ENCODE results near the gene HPSE2. TPM values are rescaled to one million over a fixed set of nuclear protein-coding genes. Genes with fewer than 3 reads are reported as not detected.

The HPSE2 gene
- total RNA-seq, 2 experiments from 2014 or later: 0.14 to 0.28 TPM

GRCh38 chr10:98602224-98602623 is 633.4 kb downstream of the HPSE2 start:
- DNase-seq: no peak
- H3K4me3 Mint-ChIP-seq: no peak overlapping the region
- peaks cover 2% of the 10 kb centered on the region for H3K9me3 Mint-ChIP-seq
- POLR2A ChIA-PET: no interaction called here
- H3K27me3 Mint-ChIP-seq: peaks cover 14% of the 10 kb centered on the region
- H3K27ac Mint-ChIP-seq: no peak overlapping the region
- H3K4me1 Mint-ChIP-seq: no peaks in the 10 kb centered on the region
- no peaks in the 10 kb centered on the region for H3K36me3 Mint-ChIP-seq
- ATAC-seq (ENCODE audit: low read depth): no peak

- H3K27ac Mint-ChIP-seq: no peak overlapping the region
Measured at GRCh38 chr10:98599032-98599610, 636.5 kb downstream of the HPSE2 start.

GRCh38 chr10:98596404-98596803 is 639.2 kb downstream of the HPSE2 start:
- ATAC-seq (ENCODE audit: low read depth) (no peak), DNase-seq (no peak)
- POLR2A ChIA-PET: no interaction called here
- Mint-ChIP-seq H3K27me3 (peaks cover 2% of the 10 kb centered on the region), H3K36me3 (no peaks in the 10 kb centered on the region), H3K4me3 (no peak overlapping the region), H3K4me1 (no peaks in the 10 kb centered on the region), H3K9me3 (peaks cover 6% of the 10 kb centered on the region), H3K27ac (no peak overlapping the region)

More at GRCh38 chr10:98599032-98599610, 636.5 kb downstream of the HPSE2 start:
- POLR2A ChIA-PET: no interaction called here
- Mint-ChIP-seq H3K4me3 (no peak overlapping the region), H3K4me1 (no peaks in the 10 kb centered on the region), H3K27me3 (peaks cover 11% of the 10 kb centered on the region), H3K36me3 (no peaks in the 10 kb centered on the region), H3K9me3 (peaks cover 6% of the 10 kb centered on the region)
- DNase-seq (no peak), ATAC-seq (ENCODE audit: low read depth) (no peak)

GRCh38 chr10:98589691-98590090 is 646.0 kb downstream of the HPSE2 start:
- peaks cover 3% of the 10 kb centered on the region for H3K27me3 Mint-ChIP-seq
- H3K4me1 Mint-ChIP-seq: no peaks in the 10 kb centered on the region
- POLR2A ChIA-PET: no interaction called here
- no peak overlapping the region for H3K27ac Mint-ChIP-seq
- peaks cover under 1% of the 10 kb centered on the region for H3K9me3 Mint-ChIP-seq
- H3K36me3 Mint-ChIP-seq: no peaks in the 10 kb centered on the region
- no peak overlapping the region for H3K4me3 Mint-ChIP-seq
- no peak for ATAC-seq (ENCODE audit: low read depth)
- DNase-seq: no peak

- Mint-ChIP-seq H3K27ac (no peak overlapping the region), H3K4me3 (no peak overlapping the region), H3K9me3 (no peaks in the 10 kb centered on the region), H3K27me3 (peaks cover 3% of the 10 kb centered on the region), H3K4me1 (no peaks in the 10 kb centered on the region), H3K36me3 (no peaks in the 10 kb centered on the region)
- DNase-seq: no peak
- POLR2A ChIA-PET: no interaction called here
- ATAC-seq (ENCODE audit: low read depth): no peak
Measured at GRCh38 chr10:98589007-98589406, 646.6 kb downstream of the HPSE2 start.

GRCh38 chr10:98587156-98587837 is 648.4 kb downstream of the HPSE2 start:
- H3K27ac Mint-ChIP-seq: no peak overlapping the region
- DNase-seq: no peak
- ATAC-seq (ENCODE audit: low read depth): no peak
- H3K27me3 Mint-ChIP-seq: peaks cover 6% of the 10 kb centered on the region
- no peaks in the 10 kb centered on the region for H3K4me1 Mint-ChIP-seq
- H3K4me3 Mint-ChIP-seq: no peak overlapping the region
- POLR2A ChIA-PET: no interaction called here
- no peaks in the 10 kb centered on the region for H3K36me3 Mint-ChIP-seq
- H3K9me3 Mint-ChIP-seq: no peaks in the 10 kb centered on the region

- DNase-seq: no peak
- POLR2A ChIA-PET: no interaction called here
- Mint-ChIP-seq H3K9me3 (no peaks in the 10 kb centered on the region), H3K4me1 (no peaks in the 10 kb centered on the region), H3K27ac (no peak overlapping the region), H3K36me3 (no peaks in the 10 kb centered on the region), H3K27me3 (peaks cover 6% of the 10 kb centered on the region), H3K4me3 (no peak overlapping the region)
- no peak for ATAC-seq (ENCODE audit: low read depth)
Measured at GRCh38 chr10:98586096-98586495, 649.6 kb downstream of the HPSE2 start.

GRCh38 chr10:98582363-98582762 is 653.3 kb downstream of the HPSE2 start:
- Mint-ChIP-seq H3K4me3 (no peak overlapping the region), H3K9me3 (no peaks in the 10 kb centered on the region), H3K27ac (no peak overlapping the region), H3K36me3 (no peaks in the 10 kb centered on the region), H3K4me1 (no peaks in the 10 kb centered on the region), H3K27me3 (peaks cover 6% of the 10 kb centered on the region)
- no peak for ATAC-seq (ENCODE audit: low read depth)
- POLR2A ChIA-PET: no interaction called here
- DNase-seq: no peak

- no peak for ATAC-seq (ENCODE audit: low read depth)
- Mint-ChIP-seq H3K27me3 (peaks cover 6% of the 10 kb centered on the region), H3K9me3 (no peaks in the 10 kb centered on the region), H3K27ac (no peak overlapping the region), H3K36me3 (no peaks in the 10 kb centered on the region), H3K4me3 (no peak overlapping the region), H3K4me1 (no peaks in the 10 kb centered on the region)
- POLR2A ChIA-PET: no interaction called here
- DNase-seq: no peak
Measured at GRCh38 chr10:98577578-98577977, 658.1 kb downstream of the HPSE2 start.

GRCh38 chr10:98577168-98577567 is 658.5 kb downstream of the HPSE2 start:
- Mint-ChIP-seq H3K4me1 (no peaks in the 10 kb centered on the region), H3K27me3 (peaks cover 6% of the 10 kb centered on the region), H3K9me3 (no peaks in the 10 kb centered on the region), H3K27ac (no peak overlapping the region), H3K36me3 (no peaks in the 10 kb centered on the region), H3K4me3 (no peak overlapping the region)
- POLR2A ChIA-PET: no interaction called here
- no peak for DNase-seq
- ATAC-seq (ENCODE audit: low read depth): no peak

- Mint-ChIP-seq H3K4me3 (no peak overlapping the region), H3K36me3 (no peaks in the 10 kb centered on the region)
- POLR2A ChIA-PET: no interaction called here
Measured at GRCh38 chr10:98576096-98576495, 659.6 kb downstream of the HPSE2 start.

GRCh38 chr10:98572594-98572993 is 663.1 kb downstream of the HPSE2 start:
- POLR2A ChIA-PET: no interaction called here
- H3K36me3 Mint-ChIP-seq: no peaks in the 10 kb centered on the region
- no peak for ATAC-seq (ENCODE audit: low read depth)
- H3K9me3 Mint-ChIP-seq: no peaks in the 10 kb centered on the region
- no peak overlapping the region for H3K27ac Mint-ChIP-seq
- H3K4me1 Mint-ChIP-seq: no peaks in the 10 kb centered on the region
- no peak for DNase-seq
- peaks cover 13% of the 10 kb centered on the region for H3K27me3 Mint-ChIP-seq
- no peak overlapping the region for H3K4me3 Mint-ChIP-seq

More at GRCh38 chr10:98576096-98576495, 659.6 kb downstream of the HPSE2 start:
- ATAC-seq (ENCODE audit: low read depth) (no peak), DNase-seq (no peak)
- Mint-ChIP-seq H3K9me3 (no peaks in the 10 kb centered on the region), H3K27ac (no peak overlapping the region), H3K4me1 (no peaks in the 10 kb centered on the region), H3K27me3 (peaks cover 6% of the 10 kb centered on the region)

GRCh38 chr10:98570834-98571233 is 664.8 kb downstream of the HPSE2 start:
- H3K36me3 Mint-ChIP-seq: no peaks in the 10 kb centered on the region
- POLR2A ChIA-PET: no interaction called here
- no peak for ATAC-seq (ENCODE audit: low read depth)
- H3K9me3 Mint-ChIP-seq: no peaks in the 10 kb centered on the region
- DNase-seq: no peak
- H3K4me1 Mint-ChIP-seq: no peaks in the 10 kb centered on the region
- no peak overlapping the region for H3K27ac Mint-ChIP-seq
- no peak overlapping the region for H3K4me3 Mint-ChIP-seq
- H3K27me3 Mint-ChIP-seq: peaks cover 11% of the 10 kb centered on the region

GRCh38 chr10:98569853-98570252 is 665.8 kb downstream of the HPSE2 start:
- Mint-ChIP-seq H3K27ac (no peak overlapping the region), H3K9me3 (no peaks in the 10 kb centered on the region), H3K36me3 (no peaks in the 10 kb centered on the region), H3K4me3 (no peak overlapping the region), H3K27me3 (peaks cover 11% of the 10 kb centered on the region), H3K4me1 (no peaks in the 10 kb centered on the region)
- POLR2A ChIA-PET: no interaction called here
- no peak for ATAC-seq (ENCODE audit: low read depth)
- DNase-seq: no peak

Measured in activated naive CD8-positive, alpha-beta T cell treated with anti-CD3 and anti-CD28 coated beads, Interleukin-2, amount 10 ng/mL, durations not matched to agents 7 days and 5 days (primary cell).